K562 (cell line): Measurements from ENCODE around the gene TUBGCP6. TPM values are rescaled to one million over a fixed set of nuclear protein-coding genes. Genes with fewer than 3 reads are reported as not detected.

ENCODE experiments used
- PCBP2 ChIP-seq: fragments of 200-400 bp; formaldehyde crosslinking; IDR thresholded peaks from 2 replicates; pipeline ENCODE4 v1.6.1; 2018; ENCODE audit warnings: low read length, low read depth, mild to moderate bottlenecking, moderate library complexity; ENCODE audit not compliant: poor library complexity, severe bottlenecking
- PHF21A ChIP-seq: fragments of 450-650 bp; IDR thresholded peaks from 2 replicates; pipeline ENCODE4 v1.6.1; 2017; ENCODE audit warnings: low read depth, borderline replicate concordance
- polyA plus RNA-seq, 8 experiments: library from polyadenylated mRNA; depleted of rRNA in 4 of 8; stranded (reverse) in 5 of 8; unstranded in 3 of 8; fragments of >200 nt; fragmentation: Nextera tagmentation in 2 of 8; fragmentation: Illumina TruSeq in 1 of 8; extraction: Ambion mirVana in 2 of 8; extraction: Trizol in 1 of 8; gene quantifications; 2 replicates each; pipeline versions ENCODE4 v1.2.1 to v1.2.3, GENCODE V29; 2011 to 2014; ENCODE audit warnings: inconsistent platforms in 1 of 8, missing spikeins in 1 of 8
- total RNA-seq, 7 experiments: library from RNA; depleted of rRNA in 6 of 7; stranded (reverse); fragments of >200 nt in 6 of 7; fragmentation: Illumina TruSeq in 2 of 7; extraction: Trizol in 2 of 7; gene quantifications; 2 replicates each; pipeline versions ENCODE4 v1.2.1 to v1.2.3, GENCODE V29; 2011 to 2021; ENCODE audit warnings: low replicate concordance in 1 of 7
- TF ChIP-seq, protein P1 (sequence below): sonication (generic); formaldehyde crosslinking; IDR thresholded peaks from 2 replicates; pipeline ENCODE4 v1.8.0; 2023; ENCODE audit warnings: missing genetic modification reagents, mild to moderate bottlenecking, borderline replicate concordance
- TF ChIP-seq, protein P2 (sequence below), 2 experiments: fragments of 450-650 bp in 1 of 2; sonication (generic) in 1 of 2; formaldehyde crosslinking; conservative IDR thresholded peaks; 2 replicates each; pipeline versions ENCODE4 v1.4.0 to v1.8.1; 2020 to 2022; ENCODE audit warnings: mild to moderate bottlenecking in 1 of 2, missing genetic modification reagents in 1 of 2
- TF ChIP-seq, protein P3 (sequence below): fragments of 250-450 bp; sonication (Bioruptor Pico); IDR thresholded peaks from 2 replicates; pipeline ENCODE4 v1.4.0; 2020; ENCODE audit warnings: mild to moderate bottlenecking, moderate library complexity, borderline replicate concordance

The TUBGCP6 gene
- total and polyA plus RNA-seq, 9 of the 15 experiments (the other 6 are each of a cell fraction or from before 2014, with no cell fraction given), result 0.76 to 33.0 (median 10.1) TPM

DNA sequence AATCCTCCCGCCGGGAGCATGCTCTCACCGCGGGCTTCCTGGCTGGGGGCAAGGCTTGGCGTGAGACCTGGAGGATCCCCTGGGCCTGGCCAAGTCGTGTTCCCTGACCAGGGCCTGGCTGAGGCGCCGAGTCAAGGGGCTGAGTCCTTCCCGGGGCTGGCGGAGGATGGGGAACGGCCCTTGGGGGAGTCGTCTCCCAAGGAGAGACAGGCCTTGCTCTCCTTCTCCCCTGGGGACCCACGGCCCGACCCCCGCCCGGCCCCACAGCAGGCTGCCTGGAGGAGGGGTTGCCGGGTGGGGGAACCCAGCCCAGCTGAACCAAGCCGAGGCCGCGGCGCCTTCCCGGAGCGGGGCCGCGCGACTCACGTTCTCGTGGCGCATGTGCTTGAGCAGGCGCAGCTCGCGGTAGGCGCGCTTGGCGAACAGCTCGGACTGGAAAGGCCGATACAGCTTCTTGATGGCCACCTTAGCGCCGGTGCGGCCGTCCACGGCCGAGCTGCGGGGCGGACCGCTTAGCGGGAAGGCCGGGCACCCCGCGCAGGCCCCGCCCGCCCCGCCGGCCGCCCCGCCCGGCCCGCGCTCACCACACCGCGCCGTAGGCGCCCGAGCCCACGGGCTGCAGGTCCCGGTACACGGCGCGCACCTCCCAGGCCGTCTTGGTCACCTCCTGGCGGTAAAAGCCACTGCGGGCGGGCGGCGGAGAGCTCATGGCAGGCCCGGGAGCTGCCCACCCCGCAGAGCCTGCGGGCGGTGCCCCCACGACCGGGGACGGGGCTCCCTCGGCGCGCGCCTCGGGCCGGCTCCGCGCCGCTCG lies 16.2 kb upstream of the TUBGCP6 start (continued):
- TF ChIP-seq, protein P1, sequence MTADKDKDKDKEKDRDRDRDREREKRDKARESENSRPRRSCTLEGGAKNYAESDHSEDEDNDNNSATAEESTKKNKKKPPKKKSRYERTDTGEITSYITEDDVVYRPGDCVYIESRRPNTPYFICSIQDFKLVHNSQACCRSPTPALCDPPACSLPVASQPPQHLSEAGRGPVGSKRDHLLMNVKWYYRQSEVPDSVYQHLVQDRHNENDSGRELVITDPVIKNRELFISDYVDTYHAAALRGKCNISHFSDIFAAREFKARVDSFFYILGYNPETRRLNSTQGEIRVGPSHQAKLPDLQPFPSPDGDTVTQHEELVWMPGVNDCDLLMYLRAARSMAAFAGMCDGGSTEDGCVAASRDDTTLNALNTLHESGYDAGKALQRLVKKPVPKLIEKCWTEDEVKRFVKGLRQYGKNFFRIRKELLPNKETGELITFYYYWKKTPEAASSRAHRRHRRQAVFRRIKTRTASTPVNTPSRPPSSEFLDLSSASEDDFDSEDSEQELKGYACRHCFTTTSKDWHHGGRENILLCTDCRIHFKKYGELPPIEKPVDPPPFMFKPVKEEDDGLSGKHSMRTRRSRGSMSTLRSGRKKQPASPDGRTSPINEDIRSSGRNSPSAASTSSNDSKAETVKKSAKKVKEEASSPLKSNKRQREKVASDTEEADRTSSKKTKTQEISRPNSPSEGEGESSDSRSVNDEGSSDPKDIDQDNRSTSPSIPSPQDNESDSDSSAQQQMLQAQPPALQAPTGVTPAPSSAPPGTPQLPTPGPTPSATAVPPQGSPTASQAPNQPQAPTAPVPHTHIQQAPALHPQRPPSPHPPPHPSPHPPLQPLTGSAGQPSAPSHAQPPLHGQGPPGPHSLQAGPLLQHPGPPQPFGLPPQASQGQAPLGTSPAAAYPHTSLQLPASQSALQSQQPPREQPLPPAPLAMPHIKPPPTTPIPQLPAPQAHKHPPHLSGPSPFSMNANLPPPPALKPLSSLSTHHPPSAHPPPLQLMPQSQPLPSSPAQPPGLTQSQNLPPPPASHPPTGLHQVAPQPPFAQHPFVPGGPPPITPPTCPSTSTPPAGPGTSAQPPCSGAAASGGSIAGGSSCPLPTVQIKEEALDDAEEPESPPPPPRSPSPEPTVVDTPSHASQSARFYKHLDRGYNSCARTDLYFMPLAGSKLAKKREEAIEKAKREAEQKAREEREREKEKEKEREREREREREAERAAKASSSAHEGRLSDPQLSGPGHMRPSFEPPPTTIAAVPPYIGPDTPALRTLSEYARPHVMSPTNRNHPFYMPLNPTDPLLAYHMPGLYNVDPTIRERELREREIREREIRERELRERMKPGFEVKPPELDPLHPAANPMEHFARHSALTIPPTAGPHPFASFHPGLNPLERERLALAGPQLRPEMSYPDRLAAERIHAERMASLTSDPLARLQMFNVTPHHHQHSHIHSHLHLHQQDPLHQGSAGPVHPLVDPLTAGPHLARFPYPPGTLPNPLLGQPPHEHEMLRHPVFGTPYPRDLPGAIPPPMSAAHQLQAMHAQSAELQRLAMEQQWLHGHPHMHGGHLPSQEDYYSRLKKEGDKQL (CRISPR knock-in tag), result no peak
- TF ChIP-seq PCBP2 (no peak), PHF21A (no peak)
- TF ChIP-seq, protein P2, sequence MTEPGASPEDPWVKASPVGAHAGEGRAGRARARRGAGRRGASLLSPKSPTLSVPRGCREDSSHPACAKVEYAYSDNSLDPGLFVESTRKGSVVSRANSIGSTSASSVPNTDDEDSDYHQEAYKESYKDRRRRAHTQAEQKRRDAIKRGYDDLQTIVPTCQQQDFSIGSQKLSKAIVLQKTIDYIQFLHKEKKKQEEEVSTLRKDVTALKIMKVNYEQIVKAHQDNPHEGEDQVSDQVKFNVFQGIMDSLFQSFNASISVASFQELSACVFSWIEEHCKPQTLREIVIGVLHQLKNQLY (CRISPR knock-in tag; conservative IDR thresholded peaks at IDR 0.05), result no peak
- TF ChIP-seq, protein P3, sequence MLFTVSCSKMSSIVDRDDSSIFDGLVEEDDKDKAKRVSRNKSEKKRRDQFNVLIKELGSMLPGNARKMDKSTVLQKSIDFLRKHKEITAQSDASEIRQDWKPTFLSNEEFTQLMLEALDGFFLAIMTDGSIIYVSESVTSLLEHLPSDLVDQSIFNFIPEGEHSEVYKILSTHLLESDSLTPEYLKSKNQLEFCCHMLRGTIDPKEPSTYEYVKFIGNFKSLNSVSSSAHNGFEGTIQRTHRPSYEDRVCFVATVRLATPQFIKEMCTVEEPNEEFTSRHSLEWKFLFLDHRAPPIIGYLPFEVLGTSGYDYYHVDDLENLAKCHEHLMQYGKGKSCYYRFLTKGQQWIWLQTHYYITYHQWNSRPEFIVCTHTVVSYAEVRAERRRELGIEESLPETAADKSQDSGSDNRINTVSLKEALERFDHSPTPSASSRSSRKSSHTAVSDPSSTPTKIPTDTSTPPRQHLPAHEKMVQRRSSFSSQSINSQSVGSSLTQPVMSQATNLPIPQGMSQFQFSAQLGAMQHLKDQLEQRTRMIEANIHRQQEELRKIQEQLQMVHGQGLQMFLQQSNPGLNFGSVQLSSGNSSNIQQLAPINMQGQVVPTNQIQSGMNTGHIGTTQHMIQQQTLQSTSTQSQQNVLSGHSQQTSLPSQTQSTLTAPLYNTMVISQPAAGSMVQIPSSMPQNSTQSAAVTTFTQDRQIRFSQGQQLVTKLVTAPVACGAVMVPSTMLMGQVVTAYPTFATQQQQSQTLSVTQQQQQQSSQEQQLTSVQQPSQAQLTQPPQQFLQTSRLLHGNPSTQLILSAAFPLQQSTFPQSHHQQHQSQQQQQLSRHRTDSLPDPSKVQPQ (CRISPR knock-in tag), result no peak
